Measurements from ENCODE around the gene KIFC1.

- TF ChIP-seq, protein P1, sequence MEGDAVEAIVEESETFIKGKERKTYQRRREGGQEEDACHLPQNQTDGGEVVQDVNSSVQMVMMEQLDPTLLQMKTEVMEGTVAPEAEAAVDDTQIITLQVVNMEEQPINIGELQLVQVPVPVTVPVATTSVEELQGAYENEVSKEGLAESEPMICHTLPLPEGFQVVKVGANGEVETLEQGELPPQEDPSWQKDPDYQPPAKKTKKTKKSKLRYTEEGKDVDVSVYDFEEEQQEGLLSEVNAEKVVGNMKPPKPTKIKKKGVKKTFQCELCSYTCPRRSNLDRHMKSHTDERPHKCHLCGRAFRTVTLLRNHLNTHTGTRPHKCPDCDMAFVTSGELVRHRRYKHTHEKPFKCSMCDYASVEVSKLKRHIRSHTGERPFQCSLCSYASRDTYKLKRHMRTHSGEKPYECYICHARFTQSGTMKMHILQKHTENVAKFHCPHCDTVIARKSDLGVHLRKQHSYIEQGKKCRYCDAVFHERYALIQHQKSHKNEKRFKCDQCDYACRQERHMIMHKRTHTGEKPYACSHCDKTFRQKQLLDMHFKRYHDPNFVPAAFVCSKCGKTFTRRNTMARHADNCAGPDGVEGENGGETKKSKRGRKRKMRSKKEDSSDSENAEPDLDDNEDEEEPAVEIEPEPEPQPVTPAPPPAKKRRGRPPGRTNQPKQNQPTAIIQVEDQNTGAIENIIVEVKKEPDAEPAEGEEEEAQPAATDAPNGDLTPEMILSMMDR (IDR thresholded peaks at IDR 0.05), result no peak
- no peak for TF ChIP-seq EZH2phosphoT487 (IDR thresholded peaks at IDR 0.05)
Observed at GRCh38 chr6:33431880-33432541, 40.4 kb downstream of the KIFC1 start.
